ENCODE data around the gene USO1.

GRCh38 chr4:75699299-75699698 lies 25.1 kb upstream of the USO1 start:
- TF ChIP-seq CTCF (IDR thresholded peaks at IDR 0.05) (no peak), POLR2A (IDR thresholded peaks at IDR 0.05) (no peak)
